Neutrophil (primary cell): ENCODE data around the gene NEURL1.

Experiments used
- H3K27ac ChIP-seq: fragments of 200-600 bp; sonication (generic); 2 replicates; pipeline ENCODE4 v1.5.1; 2016; ENCODE audit warnings: mild to moderate bottlenecking, moderate library complexity
- H3K27me3 ChIP-seq: fragments of 200-600 bp; sonication (generic); 2 replicates; pipeline ENCODE4 v1.6.0; 2016; ENCODE audit warnings: mild to moderate bottlenecking
- H3K36me3 ChIP-seq: fragments of 200-600 bp; sonication (generic); 2 replicates; pipeline ENCODE4 v1.5.1; 2017
- H3K4me1 ChIP-seq, 2 experiments: fragments of 200-600 bp in 1 of 2; sonication (generic) in 1 of 2; 1 replicate in 1 of 2; 2 replicates in 1 of 2; pipeline versions ENCODE4 v1.5.1 to v1.6.1; 2013 to 2016; ENCODE audit warnings: low read depth in 1 of 2, low read length in 1 of 2, mild to moderate bottlenecking in 1 of 2, moderate library complexity in 1 of 2; ENCODE audit not compliant: control insufficient read depth in 1 of 2, insufficient read depth in 1 of 2
- H3K4me3 ChIP-seq, 2 experiments: fragments of 200-600 bp in 1 of 2; sonication (generic) in 1 of 2; 1 replicate in 1 of 2; 2 replicates in 1 of 2; pipeline ENCODE4 v1.5.1; 2013 to 2016; ENCODE audit warnings: low read depth in 1 of 2, low read length in 1 of 2, mild to moderate bottlenecking in 1 of 2, moderate library complexity in 1 of 2
- H3K9me3 ChIP-seq: fragments of 200-600 bp; sonication (generic); 2 replicates; pipeline ENCODE4 v1.5.1; 2016
- CTCF ChIP-seq: fragments of 200-600 bp; sonication (generic); IDR thresholded peaks from 2 replicates; pipeline ENCODE4 v1.5.1; 2016; ENCODE audit warnings: antibody characterized with exemption

Gene NEURL1

GRCh38 chr10:103554488-103555324, 61.2 kb downstream of the NEURL1 start:
- H3K36me3 ChIP-seq, result no peaks in the 10 kb centered on the region
- no peak overlapping the region for H3K27ac ChIP-seq
- H3K4me1 ChIP-seq, result peaks cover 0 to 8% of the 10 kb centered on the region in 2 experiments
- H3K27me3 ChIP-seq, result peaks cover 78% of the 10 kb centered on the region
- no peak overlapping the region for H3K4me3 ChIP-seq
- no peaks in the 10 kb centered on the region for H3K9me3 ChIP-seq
- no peak for TF ChIP-seq CTCF

DNA sequence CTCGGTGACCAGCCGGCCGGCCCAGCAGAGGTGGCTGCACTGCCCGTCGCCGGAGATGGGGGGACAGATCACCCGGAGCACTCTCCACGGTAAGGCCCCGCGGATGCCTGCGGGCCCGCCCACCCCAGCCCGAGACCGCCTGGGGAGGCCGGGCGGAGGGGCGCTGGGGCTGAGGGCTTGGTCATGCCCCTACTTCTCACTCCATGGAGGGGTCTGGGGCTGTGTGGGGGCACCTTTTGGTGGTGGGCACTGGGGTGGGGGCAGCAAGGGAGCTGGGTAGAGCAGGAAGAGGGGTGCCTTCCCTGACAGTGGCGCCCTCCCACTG, 61.8 kb downstream of the NEURL1 start:
- TF ChIP-seq CTCF, result no peak
- Histone ChIP-seq H3K36me3 (no peaks in the 10 kb centered on the region), H3K4me1 (peaks cover 0 to 8% of the 10 kb centered on the region in 2 experiments), H3K27ac (no peak overlapping the region), H3K4me3 (no peak overlapping the region), H3K9me3 (no peaks in the 10 kb centered on the region), H3K27me3 (peaks cover 78% of the 10 kb centered on the region)

GRCh38 chr10:103555712-103556111, 62.2 kb downstream of the NEURL1 start:
- Histone ChIP-seq H3K4me1 (peaks cover 0 to 8% of the 10 kb centered on the region in 2 experiments), H3K27ac (no peak overlapping the region), H3K36me3 (no peaks in the 10 kb centered on the region), H3K4me3 (no peak overlapping the region), H3K27me3 (peaks cover 78% of the 10 kb centered on the region), H3K9me3 (no peaks in the 10 kb centered on the region)
- no peak for TF ChIP-seq CTCF

GRCh38 chr10:103556383-103557007, 63.0 kb downstream of the NEURL1 start:
- Histone ChIP-seq H3K4me3 (no peak overlapping the region), H3K27ac (no peak overlapping the region), H3K9me3 (no peaks in the 10 kb centered on the region), H3K36me3 (no peaks in the 10 kb centered on the region), H3K4me1 (peaks cover 0 to 7% of the 10 kb centered on the region in 2 experiments), H3K27me3 (peaks cover 78% of the 10 kb centered on the region)
- TF ChIP-seq CTCF, result no peak

DNA sequence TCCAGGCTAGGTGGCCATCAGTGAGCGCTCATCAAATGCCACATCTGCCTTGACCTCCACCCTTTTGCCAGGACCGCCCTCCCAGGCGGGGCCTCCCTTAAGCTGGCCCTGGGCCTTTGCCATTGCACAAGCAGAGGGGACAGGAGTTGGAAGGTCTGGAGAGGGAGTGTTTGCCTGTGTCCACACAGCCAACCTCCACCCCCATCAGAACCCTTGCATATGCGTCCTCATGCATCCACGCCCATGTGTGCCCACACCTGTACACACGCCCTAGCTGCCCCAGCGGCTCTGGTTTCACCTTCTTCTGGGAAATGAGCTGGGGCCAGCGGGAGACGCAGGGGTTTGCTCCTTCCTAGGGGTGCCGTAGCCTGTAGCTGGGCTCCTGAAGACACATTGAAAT, 64.0 kb downstream of the NEURL1 start:
- Histone ChIP-seq H3K27ac (no peak overlapping the region), H3K27me3 (peaks cover 70% of the 10 kb centered on the region), H3K36me3 (no peaks in the 10 kb centered on the region), H3K9me3 (no peaks in the 10 kb centered on the region), H3K4me1 (no peaks in the 10 kb centered on the region), H3K4me3 (no peak overlapping the region)
- no peak for TF ChIP-seq CTCF
